Uterus (tissue), 2 donors: ENCODE results near the gene PPARA.

Source experiments
- POLR2A ChIP-seq, 2 donors: fragments of 450-650 bp; IDR thresholded peaks; one replicate each; pipeline ENCODE4 v1.6.1; 2016; ENCODE audit warnings: antibody characterized with exemption in 2 of 2, mild to moderate bottlenecking in 1 of 2, moderate library complexity in 1 of 2
- TF ChIP-seq, protein P1 (sequence below), 4 experiments: fragments of 200-600 bp in 2 of 4; fragments of 450-650 bp in 2 of 4; sonication (generic) in 2 of 4; IDR thresholded peaks; one replicate each; pipeline ENCODE4 v1.5.1; 2016 to 2019; ENCODE audit warnings: antibody characterized with exemption in 4 of 4, mild to moderate bottlenecking in 2 of 4, moderate library complexity in 1 of 4

DNA sequence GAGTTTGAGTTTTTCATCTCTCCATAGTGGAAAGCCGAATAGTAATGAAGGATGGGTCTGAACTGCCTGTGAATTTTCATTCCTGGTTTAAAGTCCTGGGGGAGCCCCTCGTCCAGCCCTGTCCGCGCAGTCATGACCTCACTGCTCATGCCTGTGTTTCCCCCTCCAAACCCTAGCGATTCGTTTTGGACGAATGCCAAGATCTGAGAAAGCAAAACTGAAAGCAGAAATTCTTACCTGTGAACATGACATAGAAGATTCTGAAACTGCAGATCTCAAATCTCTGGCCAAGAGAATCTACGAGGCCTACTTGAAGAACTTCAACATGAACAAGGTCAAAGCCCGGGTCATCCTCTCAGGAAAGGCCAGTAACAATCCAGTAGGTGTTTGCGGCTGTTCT is 69.3 kb downstream of the PPARA start:
- TF ChIP-seq, protein P1, sequence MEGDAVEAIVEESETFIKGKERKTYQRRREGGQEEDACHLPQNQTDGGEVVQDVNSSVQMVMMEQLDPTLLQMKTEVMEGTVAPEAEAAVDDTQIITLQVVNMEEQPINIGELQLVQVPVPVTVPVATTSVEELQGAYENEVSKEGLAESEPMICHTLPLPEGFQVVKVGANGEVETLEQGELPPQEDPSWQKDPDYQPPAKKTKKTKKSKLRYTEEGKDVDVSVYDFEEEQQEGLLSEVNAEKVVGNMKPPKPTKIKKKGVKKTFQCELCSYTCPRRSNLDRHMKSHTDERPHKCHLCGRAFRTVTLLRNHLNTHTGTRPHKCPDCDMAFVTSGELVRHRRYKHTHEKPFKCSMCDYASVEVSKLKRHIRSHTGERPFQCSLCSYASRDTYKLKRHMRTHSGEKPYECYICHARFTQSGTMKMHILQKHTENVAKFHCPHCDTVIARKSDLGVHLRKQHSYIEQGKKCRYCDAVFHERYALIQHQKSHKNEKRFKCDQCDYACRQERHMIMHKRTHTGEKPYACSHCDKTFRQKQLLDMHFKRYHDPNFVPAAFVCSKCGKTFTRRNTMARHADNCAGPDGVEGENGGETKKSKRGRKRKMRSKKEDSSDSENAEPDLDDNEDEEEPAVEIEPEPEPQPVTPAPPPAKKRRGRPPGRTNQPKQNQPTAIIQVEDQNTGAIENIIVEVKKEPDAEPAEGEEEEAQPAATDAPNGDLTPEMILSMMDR (IDR thresholded peaks at IDR 0.05), result no peak
- no peak for TF ChIP-seq POLR2A (IDR thresholded peaks at IDR 0.05)
